HCT116 (cell line): ENCODE results near the gene NARF.

Experiments used
- CTCF ChIP-seq, 3 experiments: fragments of 200-600 bp in 1 of 3; sonication (generic) in 1 of 3; IDR thresholded peaks in 2 of 3; conservative IDR thresholded peaks in 1 of 3; 2 replicates each; pipeline ENCODE4 v1.5.1; 2012 to 2017; ENCODE audit warnings: low read depth in 2 of 3, low read length in 2 of 3, antibody characterized with exemption in 1 of 3, borderline replicate concordance in 1 of 3, control low read depth in 1 of 3, mild to moderate bottlenecking in 1 of 3, mixed read lengths in 1 of 3, mixed run types in 1 of 3, moderate library complexity in 1 of 3; ENCODE audit not compliant: insufficient read depth in 1 of 3
- TF ChIP-seq, protein P1 (sequence below): IDR thresholded peaks from 2 replicates; pipeline ENCODE4 v1.6.1; 2012; ENCODE audit warnings: low read depth

- no peak for TF ChIP-seq CTCF (IDR thresholded peaks at IDR 0.05 in 2 of 3, conservative IDR thresholded peaks at IDR 0.05 in 1 of 3; ENCODE audit: borderline replicate concordance in 1 of 3, insufficient read depth in 1 of 3, low read depth in 2 of 3, low read length in 2 of 3)
- TF ChIP-seq, protein P1, sequence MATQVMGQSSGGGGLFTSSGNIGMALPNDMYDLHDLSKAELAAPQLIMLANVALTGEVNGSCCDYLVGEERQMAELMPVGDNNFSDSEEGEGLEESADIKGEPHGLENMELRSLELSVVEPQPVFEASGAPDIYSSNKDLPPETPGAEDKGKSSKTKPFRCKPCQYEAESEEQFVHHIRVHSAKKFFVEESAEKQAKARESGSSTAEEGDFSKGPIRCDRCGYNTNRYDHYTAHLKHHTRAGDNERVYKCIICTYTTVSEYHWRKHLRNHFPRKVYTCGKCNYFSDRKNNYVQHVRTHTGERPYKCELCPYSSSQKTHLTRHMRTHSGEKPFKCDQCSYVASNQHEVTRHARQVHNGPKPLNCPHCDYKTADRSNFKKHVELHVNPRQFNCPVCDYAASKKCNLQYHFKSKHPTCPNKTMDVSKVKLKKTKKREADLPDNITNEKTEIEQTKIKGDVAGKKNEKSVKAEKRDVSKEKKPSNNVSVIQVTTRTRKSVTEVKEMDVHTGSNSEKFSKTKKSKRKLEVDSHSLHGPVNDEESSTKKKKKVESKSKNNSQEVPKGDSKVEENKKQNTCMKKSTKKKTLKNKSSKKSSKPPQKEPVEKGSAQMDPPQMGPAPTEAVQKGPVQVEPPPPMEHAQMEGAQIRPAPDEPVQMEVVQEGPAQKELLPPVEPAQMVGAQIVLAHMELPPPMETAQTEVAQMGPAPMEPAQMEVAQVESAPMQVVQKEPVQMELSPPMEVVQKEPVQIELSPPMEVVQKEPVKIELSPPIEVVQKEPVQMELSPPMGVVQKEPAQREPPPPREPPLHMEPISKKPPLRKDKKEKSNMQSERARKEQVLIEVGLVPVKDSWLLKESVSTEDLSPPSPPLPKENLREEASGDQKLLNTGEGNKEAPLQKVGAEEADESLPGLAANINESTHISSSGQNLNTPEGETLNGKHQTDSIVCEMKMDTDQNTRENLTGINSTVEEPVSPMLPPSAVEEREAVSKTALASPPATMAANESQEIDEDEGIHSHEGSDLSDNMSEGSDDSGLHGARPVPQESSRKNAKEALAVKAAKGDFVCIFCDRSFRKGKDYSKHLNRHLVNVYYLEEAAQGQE, result no peak
Observed at GRCh38 chr17:82457929-82458178, 687 bp upstream of the NARF start.
